GM19328 (cell line): ENCODE results near the gene CTDNEP1.

Experiments used
- ATAC-seq: cut with Tn5 transposase; IDR thresholded peaks from one replicate; pipeline ENCODE4 v1.9.1; 2021; ENCODE audit warnings: mild to moderate bottlenecking, moderate library complexity; ENCODE audit not compliant: unreplicated experiment

The CTDNEP1 gene

GRCh38 chr17:7251661-7252175 lies at the start of gene CTDNEP1:
Gene CTDNEP1 (minus strand): TSS chr17:7251734. CDS start chr17:7251296, 438 bp downstream.
- ATAC-seq: peak; percentile 79

GRCh38 chr17:7296189-7296861 lies 44.8 kb upstream of the CTDNEP1 start:
- ATAC-seq: no peak

- no peak for ATAC-seq
Measured at GRCh38 chr17:7295230-7296180, 44.0 kb upstream of the CTDNEP1 start.

- ATAC-seq: no peak
Measured at GRCh38 chr17:7294614-7295153, 43.1 kb upstream of the CTDNEP1 start, which contains the start of gene YBX2. Gene YBX2 (minus strand): TSS chr17:7294639. CDS start chr17:7294500, 139 bp downstream.

GRCh38 chr17:7293816-7294613 lies 42.5 kb upstream of the CTDNEP1 start:
- ATAC-seq: no peak

- ATAC-seq: no peak
Measured at GRCh38 chr17:7293159-7293558, 41.6 kb upstream of the CTDNEP1 start.

GRCh38 chr17:7292729-7293128 lies 41.2 kb upstream of the CTDNEP1 start:
- ATAC-seq: no peak

GRCh38 chr17:7292194-7292593 lies 40.7 kb upstream of the CTDNEP1 start:
- ATAC-seq: no peak

- no peak for ATAC-seq
Measured at GRCh38 chr17:7290685-7291084, 39.2 kb upstream of the CTDNEP1 start.

GRCh38 chr17:7290166-7290565 lies 38.6 kb upstream of the CTDNEP1 start:
- ATAC-seq: no peak

GRCh38 chr17:7289256-7290032 lies 37.9 kb upstream of the CTDNEP1 start:
- ATAC-seq: no peak

- no peak for ATAC-seq
Measured at GRCh38 chr17:7285679-7286078, 34.1 kb upstream of the CTDNEP1 start.

- no peak for ATAC-seq
Measured at GRCh38 chr17:7284911-7285310, 33.4 kb upstream of the CTDNEP1 start.

GRCh38 chr17:7283471-7284216 lies 32.1 kb upstream of the CTDNEP1 start:
- ATAC-seq: no peak

- no peak for ATAC-seq
Measured at GRCh38 chr17:7282752-7283321, 31.3 kb upstream of the CTDNEP1 start.

- no peak for ATAC-seq
Measured at GRCh38 chr17:7281953-7282751, 30.6 kb upstream of the CTDNEP1 start.

- ATAC-seq: no peak
Measured at GRCh38 chr17:7281074-7281952, 29.8 kb upstream of the CTDNEP1 start, which contains the start of gene SLC2A4. Gene SLC2A4 (plus strand): TSS chr17:7281718. CDS start chr17:7281935, 217 bp downstream.
